Activated T-cell treated with anti-CD3 and anti-CD28 coated beads for 24 hours (primary cell): ENCODE measurements around the gene MAP7D3.
A peak's percentile ranks its signal among the peaks of the same experiment; 100 is the strongest.
"Not testable (repeated sequence)": the region's sequence is repeated elsewhere in the genome, so short reads cannot be mapped to it uniquely, and the experiment has no call there.

Experiments
- DNase-seq: peaks from one replicate; pipeline ENCODE4 v3.0.0-alpha.2; 2020; ENCODE audit warnings: low read depth

The MAP7D3 gene

GRCh38 chrX:136251041-136251991, at the start of gene MAP7D3:
MAP7D3 (minus strand) TSS chrX:136251400; CDS start chrX:136251358, 42 bp downstream.
- peak; percentile 35 for DNase-seq

GRCh38 chrX:136300721-136301120, 49.5 kb upstream of the MAP7D3 start, which contains the start of gene ADGRG4:
ADGRG4 (plus strand) TSS chrX:136300963; CDS start chrX:136308778, 7,815 bp downstream.
- not testable (repeated sequence) for DNase-seq

- DNase-seq, result no peak
Observed at GRCh38 chrX:136295380-136295779, 44.2 kb upstream of the MAP7D3 start.

- no peak for DNase-seq
Observed at GRCh38 chrX:136292656-136293055, 41.5 kb upstream of the MAP7D3 start.

- no peak for DNase-seq
Observed at GRCh38 chrX:136291824-136292223, 40.6 kb upstream of the MAP7D3 start.

- DNase-seq, result not testable (repeated sequence)
Observed at GRCh38 chrX:136286375-136286774, 35.2 kb upstream of the MAP7D3 start.

- DNase-seq, result no peak
Observed at GRCh38 chrX:136275553-136275952, 24.4 kb upstream of the MAP7D3 start.

- no peak for DNase-seq
Observed at GRCh38 chrX:136273986-136274385, 22.8 kb upstream of the MAP7D3 start.

GRCh38 chrX:136272325-136272724, 21.1 kb upstream of the MAP7D3 start:
- DNase-seq, result no peak

GRCh38 chrX:136271300-136271699, 20.1 kb upstream of the MAP7D3 start:
- no peak for DNase-seq

- no peak for DNase-seq
Observed at GRCh38 chrX:136269921-136270320, 18.7 kb upstream of the MAP7D3 start.

- DNase-seq, result peak; percentile 17
Observed at GRCh38 chrX:136268051-136269048, 17.1 kb upstream of the MAP7D3 start.

- DNase-seq, result no peak
Observed at GRCh38 chrX:136266828-136267227, 15.6 kb upstream of the MAP7D3 start.

- DNase-seq, result no peak
Observed at GRCh38 chrX:136262812-136263315, 11.7 kb upstream of the MAP7D3 start.

- DNase-seq, result no peak
Observed at GRCh38 chrX:136262243-136262642, 11.0 kb upstream of the MAP7D3 start.

GRCh38 chrX:136261321-136261720, 10.1 kb upstream of the MAP7D3 start:
- no peak for DNase-seq

- no peak for DNase-seq
Observed at GRCh38 chrX:136260776-136261175, 9.6 kb upstream of the MAP7D3 start.

- DNase-seq, result no peak
Observed at GRCh38 chrX:136259543-136259942, 8.3 kb upstream of the MAP7D3 start.

GRCh38 chrX:136258951-136259350, 7.8 kb upstream of the MAP7D3 start:
- no peak for DNase-seq

- DNase-seq, result no peak
Observed at GRCh38 chrX:136256026-136256425, 4.8 kb upstream of the MAP7D3 start.

GRCh38 chrX:136255541-136255940, 4.3 kb upstream of the MAP7D3 start:
- no peak for DNase-seq
